ENCODE measurements around the gene MRPL55.

Gene MRPL55

GRCh38 chr1:228066891-228067654, 42.0 kb downstream of the MRPL55 start:
- DNase-seq = no peak

DNA sequence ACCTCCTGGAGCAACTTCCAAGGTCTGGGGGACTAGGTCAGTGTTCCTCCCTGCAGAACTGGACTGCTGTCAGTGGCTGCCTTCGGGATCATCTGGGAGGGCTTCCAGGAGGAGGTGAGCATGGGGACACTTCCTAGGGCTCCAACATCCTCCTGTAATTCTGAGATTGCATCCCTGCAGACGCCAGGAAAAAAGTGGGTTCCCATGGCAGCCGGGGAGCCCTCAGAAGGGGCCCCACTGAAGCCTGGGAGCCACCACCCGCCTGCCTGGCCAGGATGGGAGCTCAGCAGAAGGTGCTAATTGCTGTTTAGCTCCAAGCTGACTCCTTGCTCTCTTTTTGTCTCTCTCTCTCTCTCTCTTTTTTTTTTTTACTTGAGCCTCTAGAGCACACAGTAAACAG, 42.7 kb downstream of the MRPL55 start:
- no peak for DNase-seq

DNA sequence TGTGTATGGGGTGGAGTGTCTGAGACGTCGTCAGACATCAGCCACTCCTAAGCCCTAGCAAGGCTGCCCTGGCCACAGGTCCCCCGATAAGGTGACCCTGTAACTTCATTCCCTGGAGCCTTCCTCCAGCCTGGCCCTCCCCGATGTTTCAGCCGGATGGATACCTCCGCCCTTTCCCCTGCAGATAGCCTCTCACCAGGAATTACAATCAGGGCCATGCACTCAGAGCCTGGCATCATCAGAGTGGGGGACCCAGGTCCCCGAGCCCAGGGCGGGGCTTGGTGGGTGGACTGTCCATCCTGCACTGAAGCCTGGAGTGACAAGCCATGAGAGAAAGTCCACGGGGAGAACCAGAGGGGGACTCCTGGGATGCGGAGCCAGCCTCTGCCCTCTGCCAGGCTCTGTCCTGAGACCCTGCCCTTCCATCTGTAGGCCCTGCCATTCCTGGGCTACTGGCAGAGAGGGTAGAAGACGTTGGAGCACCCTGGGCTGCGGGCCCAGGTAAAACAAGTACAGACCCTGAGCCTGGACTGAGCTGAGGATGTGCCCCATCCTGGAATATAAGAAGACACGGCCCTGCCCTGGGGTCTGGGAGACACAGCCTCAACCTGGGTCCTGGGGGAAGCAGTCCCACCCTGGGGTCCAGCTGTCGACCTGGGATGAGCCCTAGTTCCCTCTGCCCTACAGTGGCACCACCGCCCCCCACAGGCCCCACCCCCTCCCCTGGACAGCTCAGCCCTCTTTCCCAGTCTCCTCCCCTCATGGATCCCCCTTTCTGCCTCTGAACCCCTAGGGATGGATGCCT, 43.4 kb downstream of the MRPL55 start:
- no peak for DNase-seq

GRCh38 chr1:228064741-228065542, 44.2 kb downstream of the MRPL55 start:
- no peak for DNase-seq

- DNase-seq = no peak
Measured at GRCh38 chr1:228064296-228064695, 44.8 kb downstream of the MRPL55 start.

- no peak for DNase-seq
Measured at GRCh38 chr1:228063251-228064191, 45.6 kb downstream of the MRPL55 start.

- DNase-seq = no peak
Measured at GRCh38 chr1:228062812-228063211, 46.3 kb downstream of the MRPL55 start.

- DNase-seq = no peak
Measured at GRCh38 chr1:228062085-228062791, 46.9 kb downstream of the MRPL55 start.

- DNase-seq = no peak
Measured at GRCh38 chr1:228061411-228062084, 47.6 kb downstream of the MRPL55 start.

DNA sequence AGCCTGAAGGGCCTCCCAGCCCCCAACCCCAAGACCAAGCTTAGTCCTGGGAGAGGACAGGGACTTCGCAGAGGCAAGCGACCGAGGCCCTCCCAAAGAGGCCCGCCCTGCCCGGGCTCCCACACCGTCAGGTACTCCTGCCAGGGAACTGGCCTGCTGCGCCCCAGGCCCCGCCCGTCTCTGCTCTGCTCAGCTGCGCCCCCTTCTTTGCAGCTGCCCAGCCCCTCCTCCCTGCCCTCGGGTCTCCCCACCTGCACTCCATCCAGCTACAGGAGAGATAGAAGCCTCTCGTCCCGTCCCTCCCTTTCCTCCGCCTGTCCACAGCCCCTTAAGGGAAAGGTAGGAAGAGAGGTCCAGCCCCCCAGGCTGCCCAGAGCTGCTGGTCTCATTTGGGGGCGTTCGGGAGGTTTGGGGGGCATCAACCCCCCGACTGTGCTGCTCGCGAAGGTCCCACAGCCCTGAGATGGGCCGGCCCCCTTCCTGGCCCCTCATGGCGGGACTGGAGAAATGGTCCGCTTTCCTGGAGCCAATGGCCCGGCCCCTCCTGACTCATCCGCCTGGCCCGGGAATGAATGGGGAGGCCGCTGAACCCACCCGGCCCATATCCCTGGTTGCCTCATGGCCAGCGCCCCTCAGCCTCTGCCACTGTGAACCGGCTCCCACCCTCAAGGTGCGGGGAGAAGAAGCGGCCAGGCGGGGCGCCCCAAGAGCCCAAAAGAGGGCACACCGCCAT, 48.5 kb downstream of the MRPL55 start:
- no peak for DNase-seq

DNA sequence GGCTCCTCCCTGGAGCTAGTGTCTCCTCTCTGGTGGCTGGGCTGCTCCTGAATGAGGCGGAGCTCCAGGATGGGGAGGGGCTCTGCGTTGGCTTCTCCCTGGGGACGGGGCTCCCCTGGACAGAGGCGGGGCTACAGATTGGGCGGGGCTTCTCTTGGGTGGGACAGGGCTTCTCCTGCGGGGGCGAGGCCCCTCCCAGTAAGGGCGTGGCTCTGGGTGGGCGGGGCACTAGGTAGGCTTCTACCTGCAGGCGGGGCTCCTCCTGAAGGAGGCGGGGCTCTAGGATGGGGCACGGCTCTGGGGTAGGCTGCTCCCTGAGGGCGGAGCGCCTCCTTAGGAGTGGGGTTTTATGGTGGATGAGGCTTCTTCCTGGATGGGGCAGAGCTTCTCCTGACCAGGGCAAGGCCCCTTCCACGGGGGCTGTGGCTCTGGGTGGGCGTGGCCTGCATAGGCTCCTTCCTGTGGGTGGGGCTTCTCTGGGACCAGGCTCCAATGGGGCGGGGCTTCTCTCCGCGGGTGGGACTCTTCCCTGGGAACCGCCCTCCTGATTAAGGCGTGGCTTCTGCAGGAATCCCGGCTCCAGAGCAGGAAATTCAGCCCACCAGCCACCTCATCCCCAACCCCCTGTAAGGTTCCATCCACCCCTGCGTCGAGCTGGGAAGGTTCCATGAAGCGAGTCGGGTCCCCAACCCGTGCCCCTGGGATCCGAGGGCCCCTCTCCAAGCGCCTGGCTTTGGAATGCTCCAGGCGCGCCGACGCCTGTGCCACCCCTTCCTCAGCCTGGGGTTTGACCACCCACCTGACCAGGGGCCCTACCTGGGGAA, 49.3 kb downstream of the MRPL55 start:
- peak; percentile 32 for DNase-seq

DNA sequence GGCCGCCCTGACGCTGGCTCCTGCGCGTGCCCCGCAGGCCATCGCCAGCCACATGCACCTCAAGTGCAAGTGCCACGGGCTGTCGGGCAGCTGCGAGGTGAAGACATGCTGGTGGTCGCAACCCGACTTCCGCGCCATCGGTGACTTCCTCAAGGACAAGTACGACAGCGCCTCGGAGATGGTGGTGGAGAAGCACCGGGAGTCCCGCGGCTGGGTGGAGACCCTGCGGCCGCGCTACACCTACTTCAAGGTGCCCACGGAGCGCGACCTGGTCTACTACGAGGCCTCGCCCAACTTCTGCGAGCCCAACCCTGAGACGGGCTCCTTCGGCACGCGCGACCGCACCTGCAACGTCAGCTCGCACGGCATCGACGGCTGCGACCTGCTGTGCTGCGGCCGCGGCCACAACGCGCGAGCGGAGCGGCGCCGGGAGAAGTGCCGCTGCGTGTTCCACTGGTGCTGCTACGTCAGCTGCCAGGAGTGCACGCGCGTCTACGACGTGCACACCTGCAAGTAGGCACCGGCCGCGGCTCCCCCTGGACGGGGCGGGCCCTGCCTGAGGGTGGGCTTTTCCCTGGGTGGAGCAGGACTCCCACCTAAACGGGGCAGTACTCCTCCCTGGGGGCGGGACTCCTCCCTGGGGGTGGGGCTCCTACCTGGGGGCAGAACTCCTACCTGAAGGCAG, 50.0 kb downstream of the MRPL55 start:
- no peak for DNase-seq

GRCh38 chr1:228058172-228058948, 50.7 kb downstream of the MRPL55 start:
- DNase-seq = no peak

Measured in inflammatory macrophage treated with lipopolysaccharide for 4 hours (primary cell).